Eye (tissue), 1 donor: Measurements from ENCODE around the gene SLC13A2.
A peak's percentile ranks its signal among the peaks of the same experiment; 100 is the strongest.
"Not testable (repeated sequence)": the region's sequence is repeated elsewhere in the genome, so short reads cannot be mapped to it uniquely, and the experiment has no call there.

Experiments used
- DNase-seq: peaks from one replicate; pipeline ENCODE4 v3.0.0-alpha.2; 2015

The SLC13A2 gene

GRCh38 chr17:28519236-28519635, 45.8 kb downstream of the SLC13A2 start:
- no peak for DNase-seq

- DNase-seq: no peak
These were observed 47.2 kb downstream of the SLC13A2 start for GRCh38 chr17:28520687-28521086.

GRCh38 chr17:28521311-28522085, 48.1 kb downstream of the SLC13A2 start:
- DNase-seq: no peak

DNA sequence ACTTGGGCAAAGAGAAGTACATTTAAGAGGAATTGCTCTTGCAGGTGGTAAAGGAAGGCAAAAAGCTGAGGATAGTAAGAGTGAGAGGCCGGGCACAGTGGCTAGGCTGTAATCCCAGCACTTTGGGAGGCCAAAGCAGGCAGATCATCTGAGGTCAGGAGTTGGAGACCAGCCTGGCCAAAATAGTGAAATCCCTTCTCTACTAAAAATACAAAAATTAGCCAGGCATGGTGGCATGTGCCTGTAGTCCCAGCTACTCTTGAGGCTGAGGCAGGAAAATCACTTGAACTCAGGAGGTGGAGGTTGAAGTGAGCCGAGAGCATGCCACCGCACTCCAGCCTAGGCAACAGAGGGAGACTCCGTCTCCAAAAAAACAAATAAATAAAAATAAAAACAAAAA, 48.8 kb downstream of the SLC13A2 start:
- not testable (repeated sequence) for DNase-seq

DNA sequence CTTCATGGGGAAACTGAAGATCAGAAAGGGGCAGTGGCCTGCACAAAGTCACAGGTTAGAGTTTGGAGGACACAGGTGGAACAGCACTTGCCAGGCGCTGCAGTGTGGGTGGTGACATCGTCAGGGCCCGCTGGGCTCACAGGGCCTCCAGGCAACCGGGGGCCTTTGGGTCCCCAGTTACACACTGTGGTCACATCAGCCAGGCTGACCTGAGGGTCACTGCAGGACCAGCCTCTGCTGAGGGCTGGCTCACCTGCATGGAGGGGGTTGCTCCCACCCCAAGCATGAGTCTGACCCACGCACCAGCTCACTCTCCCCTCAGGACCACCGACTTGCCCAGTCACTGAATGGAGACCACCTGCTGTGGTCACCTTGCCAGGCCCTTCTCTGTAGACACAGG, 49.7 kb downstream of the SLC13A2 start:
- DNase-seq: no peak

- DNase-seq: no peak
These were observed 50.4 kb downstream of the SLC13A2 start for GRCh38 chr17:28523876-28524275.

- DNase-seq: peak; percentile 47
These were observed 51.3 kb downstream of the SLC13A2 start for GRCh38 chr17:28524476-28525424.

- peak; percentile 37 for DNase-seq
These were observed 52.9 kb downstream of the SLC13A2 start for GRCh38 chr17:28526381-28526780.

DNA sequence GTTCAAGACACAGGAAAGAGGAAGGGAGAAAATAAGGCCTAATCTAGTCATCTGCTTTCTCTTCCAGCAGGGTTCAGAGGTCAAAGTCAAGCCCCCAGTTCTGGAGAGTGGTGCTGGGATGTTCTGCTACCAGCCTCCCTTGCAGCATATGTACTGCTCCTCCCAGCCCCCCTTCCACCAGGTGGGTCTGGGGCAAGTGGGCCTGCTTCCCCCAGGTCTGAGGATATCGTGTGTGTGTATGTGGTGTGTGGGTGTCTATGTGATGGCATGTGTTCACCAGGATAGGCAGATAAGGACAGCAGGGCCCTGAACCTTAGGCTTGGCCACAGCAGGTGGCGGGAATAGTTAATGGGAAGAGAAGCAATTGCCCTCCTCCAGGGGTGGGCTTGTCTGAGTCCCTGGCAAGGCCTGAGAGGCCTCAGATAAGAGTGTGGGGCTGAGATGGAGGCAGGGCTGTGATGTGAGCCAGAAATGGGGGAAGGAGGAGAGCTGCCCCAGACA, 53.8 kb downstream of the SLC13A2 start:
- no peak for DNase-seq

GRCh38 chr17:28527859-28528258, 54.4 kb downstream of the SLC13A2 start:
- DNase-seq: no peak

- DNase-seq: no peak
These were observed 55.0 kb downstream of the SLC13A2 start for GRCh38 chr17:28528327-28529012.

DNA sequence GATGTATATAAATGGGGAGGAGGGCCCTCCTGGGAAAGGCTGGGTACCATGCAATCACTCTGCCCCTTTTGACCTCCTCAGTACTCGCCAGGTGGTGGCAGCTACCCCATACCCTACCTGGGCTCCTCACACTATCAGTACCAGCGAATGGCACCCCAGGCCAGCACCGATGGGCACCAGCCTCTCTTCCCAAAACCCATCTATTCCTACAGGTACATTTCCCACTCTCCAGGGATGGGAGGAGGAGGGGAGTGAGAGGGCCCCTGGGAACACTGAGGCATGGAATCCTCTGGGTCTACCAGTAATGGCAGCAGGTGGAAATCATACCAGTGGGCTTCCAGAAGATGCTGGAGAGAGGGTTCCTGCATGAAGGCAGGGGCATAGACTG, 55.6 kb downstream of the SLC13A2 start:
- no peak for DNase-seq

DNA sequence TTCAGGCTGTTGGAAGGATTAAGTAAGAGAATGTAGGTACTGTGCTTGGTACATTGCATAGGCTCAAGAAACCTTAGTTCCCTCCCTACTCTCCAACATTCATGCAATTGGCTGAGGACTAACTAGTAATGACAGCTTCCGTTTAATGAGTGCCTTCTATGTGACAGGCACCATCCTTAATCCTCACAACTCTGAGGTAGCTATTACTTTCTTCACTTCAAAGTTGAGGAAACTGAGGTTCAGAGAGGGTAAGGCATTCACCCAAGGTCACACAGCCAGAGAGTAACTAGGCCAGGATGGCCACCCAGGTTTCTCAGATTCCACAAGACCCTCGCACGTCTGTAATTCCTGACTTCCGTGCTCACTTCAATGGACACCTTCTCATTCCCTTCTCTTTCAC, 56.8 kb downstream of the SLC13A2 start:
- no peak for DNase-seq

DNA sequence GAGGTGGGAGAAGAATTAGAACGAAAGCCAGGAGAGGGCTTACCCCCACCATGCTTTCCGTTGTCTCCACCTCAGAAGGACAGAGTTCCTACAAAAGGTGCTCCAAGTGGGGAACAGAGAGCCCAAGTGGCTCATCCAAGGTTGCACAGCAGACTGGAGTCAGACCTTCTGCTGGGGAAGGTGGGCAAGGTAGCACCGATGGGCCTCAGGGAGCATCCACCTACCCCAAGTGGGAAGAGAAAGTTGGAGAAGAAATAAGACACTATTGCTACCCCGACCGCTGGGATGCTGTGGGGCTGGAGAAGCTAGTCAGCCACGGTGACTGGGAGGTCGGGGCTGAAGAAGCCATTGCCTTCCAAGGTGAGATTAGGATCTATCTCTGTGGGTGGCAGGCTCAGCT, 57.5 kb downstream of the SLC13A2 start:
- DNase-seq: no peak

GRCh38 chr17:28532050-28532960, 58.9 kb downstream of the SLC13A2 start:
- DNase-seq: no peak

DNA sequence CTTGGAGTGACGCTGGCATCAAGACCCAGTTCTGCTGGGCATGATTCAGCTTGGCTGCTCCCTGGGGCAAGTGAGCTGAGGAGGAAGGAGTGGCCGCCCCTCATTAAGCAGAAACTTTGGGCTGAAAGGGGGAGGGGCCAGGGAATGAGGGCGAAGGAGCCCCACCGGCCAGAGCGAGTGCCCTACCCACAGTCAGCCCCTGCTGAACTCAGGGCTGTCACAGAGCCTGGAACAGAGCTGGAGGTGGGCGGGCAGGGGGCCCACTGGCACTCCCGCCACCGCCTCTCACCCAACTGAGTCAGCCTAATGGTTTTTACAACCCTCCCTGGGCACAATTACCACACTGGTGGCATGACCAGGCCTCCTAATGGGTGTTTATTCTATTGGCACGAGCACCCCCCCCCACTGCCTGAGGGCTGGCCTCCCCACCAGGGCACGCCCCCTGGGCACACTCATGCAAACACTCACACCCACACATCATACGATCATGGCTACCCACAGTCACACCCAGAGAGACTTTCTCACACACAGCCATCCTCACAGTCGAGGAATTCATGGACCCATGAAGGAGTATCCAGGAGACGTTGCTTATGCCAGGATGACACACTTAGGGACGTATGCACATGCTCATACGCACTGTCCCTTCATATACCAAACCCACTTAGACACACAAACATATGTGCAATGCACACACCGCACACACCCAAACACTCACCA, 59.8 kb downstream of the SLC13A2 start:
- no peak for DNase-seq

DNA sequence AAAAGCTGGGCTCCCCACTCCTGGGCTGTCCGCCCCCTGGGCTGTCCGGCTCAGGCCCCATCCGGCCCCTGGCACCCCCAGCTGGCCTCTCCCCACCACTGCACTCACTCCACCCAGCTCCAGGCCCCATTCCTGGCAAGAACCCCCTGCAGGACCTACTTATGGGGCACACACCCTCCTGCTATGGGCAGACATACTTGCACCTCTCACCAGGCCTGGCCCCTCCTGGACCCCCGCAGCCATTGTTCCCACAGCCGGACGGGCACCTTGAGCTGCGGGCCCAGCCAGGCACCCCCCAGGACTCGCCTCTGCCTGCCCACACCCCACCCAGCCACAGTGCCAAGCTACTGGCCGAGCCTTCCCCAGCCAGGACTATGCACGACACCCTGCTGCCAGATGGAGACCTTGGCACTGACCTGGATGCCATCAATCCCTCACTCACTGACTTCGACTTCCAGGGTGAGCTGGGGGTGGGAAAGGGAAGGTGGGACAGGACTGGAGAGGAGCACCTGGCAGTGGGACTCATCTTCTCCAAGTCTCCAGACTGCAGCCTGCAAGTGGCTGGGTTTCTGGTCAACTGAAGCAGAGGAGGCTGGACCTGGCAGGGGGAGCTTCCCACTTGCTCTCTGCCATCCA, 61.4 kb downstream of the SLC13A2 start:
- DNase-seq: no peak

DNA sequence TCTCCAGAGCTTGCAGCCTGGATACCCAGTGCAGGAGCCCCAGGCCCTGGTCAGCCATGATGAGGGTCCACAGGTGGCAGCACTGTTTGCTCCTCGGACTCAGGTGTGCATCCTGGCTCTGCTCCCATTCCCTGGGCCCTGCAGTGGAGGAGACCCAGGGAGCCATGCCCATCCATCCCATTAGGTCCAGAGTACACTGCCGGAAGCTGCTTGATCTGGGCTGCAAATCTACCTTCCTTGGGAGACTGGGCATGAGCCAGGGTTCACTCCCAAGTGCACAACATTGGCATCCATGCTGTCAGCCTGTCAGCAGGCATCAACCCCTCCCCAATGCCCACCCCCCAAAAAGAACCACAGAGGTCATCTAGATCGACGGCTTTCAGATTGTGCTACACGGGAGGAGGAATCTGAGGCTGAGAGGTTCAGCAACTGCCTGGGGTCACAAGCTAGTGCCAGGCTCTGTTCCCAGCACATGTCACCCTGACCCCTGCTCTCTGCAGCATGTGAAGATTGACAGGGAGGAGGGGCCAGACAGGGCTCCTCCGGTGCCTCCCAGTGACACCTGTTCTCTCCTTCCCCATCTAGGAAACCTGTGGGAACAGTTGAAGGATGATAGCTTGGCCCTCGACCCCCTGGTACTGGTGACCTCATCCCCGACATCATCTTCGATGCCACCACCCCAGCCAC, 63.2 kb downstream of the SLC13A2 start:
- DNase-seq: no peak

GRCh38 chr17:28537219-28537610, 63.8 kb downstream of the SLC13A2 start:
- no peak for DNase-seq

DNA sequence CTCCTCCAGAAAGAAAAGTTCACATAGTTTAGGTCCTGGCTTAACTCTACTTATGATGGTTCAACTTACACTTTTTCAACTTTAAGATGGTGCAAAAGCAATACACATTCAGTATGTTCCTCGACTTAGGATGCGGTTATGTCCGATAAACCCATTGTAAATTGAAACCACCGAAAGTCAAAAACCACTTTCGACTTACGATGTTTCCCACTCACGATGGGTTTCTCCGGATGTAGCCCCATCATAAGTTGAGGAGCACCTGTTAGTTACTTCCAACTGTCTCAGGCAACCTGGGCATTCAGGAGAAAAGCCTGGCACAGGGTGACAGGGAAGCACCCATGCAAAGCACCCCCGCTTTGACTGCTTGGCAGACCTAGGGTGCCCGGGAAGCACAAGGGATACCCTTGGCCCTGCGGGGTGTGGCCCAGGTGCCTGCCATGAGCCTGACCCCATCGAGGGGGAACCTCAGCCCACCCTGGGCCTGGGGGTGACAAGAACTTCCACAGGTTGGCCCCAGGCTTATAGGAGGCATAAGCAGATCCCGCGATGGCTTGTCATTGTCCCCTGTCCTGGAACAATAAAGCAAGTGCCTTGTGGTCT, 65.0 kb downstream of the SLC13A2 start:
- no peak for DNase-seq
